Measurements from ENCODE around the gene RFNG. TPM values are rescaled to one million over a fixed set of nuclear protein-coding genes. Genes with fewer than 3 reads are reported as not detected.

RFNG gene
- total and polyA plus RNA-seq, 2 of the 13 experiments (the other 11 are each of a cell fraction or from before 2014, with no cell fraction given) = 61.4 to 64.0 TPM

DNA sequence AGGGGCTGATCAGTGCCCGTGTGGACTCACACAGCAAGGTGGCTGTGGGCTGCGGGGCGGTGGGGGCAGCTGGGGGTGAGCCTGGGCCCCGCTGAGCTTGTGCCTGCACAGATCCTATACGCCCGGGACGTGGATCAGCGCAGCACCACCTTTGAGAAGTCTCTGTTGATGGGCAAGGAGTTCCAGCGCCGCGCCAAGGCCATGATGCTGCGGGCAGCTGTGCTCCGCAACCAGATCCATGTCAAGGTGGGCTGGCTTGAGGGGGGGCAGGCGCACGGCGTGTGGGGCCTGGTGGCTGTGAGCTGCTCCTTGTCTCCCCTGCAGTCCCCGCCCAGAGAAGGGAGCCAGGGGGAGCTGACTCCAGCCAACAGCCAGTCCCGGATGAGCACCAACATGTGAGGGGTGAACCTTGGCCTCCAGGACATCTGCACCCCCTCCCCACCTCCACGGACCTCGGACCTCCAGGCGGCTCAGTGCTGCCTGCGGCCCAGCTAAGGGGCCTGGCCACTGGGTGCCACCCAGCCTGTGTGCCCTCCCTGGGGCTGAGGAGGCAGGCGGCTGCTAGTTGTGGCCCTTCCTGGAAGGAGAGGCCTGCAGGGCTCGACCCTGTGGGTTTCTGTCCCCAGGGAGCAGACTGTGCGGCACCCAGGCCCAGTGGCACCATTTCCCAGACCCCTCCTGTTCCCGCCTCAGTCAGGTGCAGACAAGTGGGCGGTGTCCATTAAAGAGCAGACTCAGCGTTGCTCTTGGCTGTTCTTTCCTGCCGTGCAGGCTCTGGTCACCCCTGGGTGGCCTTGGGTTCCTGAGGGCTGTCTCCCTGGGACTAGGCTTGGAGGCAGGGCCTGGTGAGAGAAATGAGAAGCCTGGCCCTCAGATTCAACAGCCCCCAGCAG is 5.4 kb upstream of the RFNG start (continued):
- TF ChIP-seq, protein P1, sequence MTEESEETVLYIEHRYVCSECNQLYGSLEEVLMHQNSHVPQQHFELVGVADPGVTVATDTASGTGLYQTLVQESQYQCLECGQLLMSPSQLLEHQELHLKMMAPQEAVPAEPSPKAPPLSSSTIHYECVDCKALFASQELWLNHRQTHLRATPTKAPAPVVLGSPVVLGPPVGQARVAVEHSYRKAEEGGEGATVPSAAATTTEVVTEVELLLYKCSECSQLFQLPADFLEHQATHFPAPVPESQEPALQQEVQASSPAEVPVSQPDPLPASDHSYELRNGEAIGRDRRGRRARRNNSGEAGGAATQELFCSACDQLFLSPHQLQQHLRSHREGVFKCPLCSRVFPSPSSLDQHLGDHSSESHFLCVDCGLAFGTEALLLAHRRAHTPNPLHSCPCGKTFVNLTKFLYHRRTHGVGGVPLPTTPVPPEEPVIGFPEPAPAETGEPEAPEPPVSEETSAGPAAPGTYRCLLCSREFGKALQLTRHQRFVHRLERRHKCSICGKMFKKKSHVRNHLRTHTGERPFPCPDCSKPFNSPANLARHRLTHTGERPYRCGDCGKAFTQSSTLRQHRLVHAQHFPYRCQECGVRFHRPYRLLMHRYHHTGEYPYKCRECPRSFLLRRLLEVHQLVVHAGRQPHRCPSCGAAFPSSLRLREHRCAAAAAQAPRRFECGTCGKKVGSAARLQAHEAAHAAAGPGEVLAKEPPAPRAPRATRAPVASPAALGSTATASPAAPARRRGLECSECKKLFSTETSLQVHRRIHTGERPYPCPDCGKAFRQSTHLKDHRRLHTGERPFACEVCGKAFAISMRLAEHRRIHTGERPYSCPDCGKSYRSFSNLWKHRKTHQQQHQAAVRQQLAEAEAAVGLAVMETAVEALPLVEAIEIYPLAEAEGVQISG (CRISPR knock-in tag; IDR thresholded peaks at IDR 0.05) = peak; percentile 61; the same call in 1 of the 2 replicates
- TF ChIP-seq ZNF775 (CRISPR knock-in tag; IDR thresholded peaks at IDR 0.05; ENCODE audit: borderline replicate concordance) = no peak
- TF ChIP-seq TBL1XR1 (IDR thresholded peaks at IDR 0.05; ENCODE audit: borderline replicate concordance, low read length, partially characterized antibody) = no peak
- TF ChIP-seq, protein P2, sequence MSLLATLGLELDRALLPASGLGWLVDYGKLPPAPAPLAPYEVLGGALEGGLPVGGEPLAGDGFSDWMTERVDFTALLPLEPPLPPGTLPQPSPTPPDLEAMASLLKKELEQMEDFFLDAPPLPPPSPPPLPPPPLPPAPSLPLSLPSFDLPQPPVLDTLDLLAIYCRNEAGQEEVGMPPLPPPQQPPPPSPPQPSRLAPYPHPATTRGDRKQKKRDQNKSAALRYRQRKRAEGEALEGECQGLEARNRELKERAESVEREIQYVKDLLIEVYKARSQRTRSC (CRISPR knock-in tag; IDR thresholded peaks at IDR 0.05; ENCODE audit: low read depth) = 0 out of 2 replicates have a peak, but pooled peaks have one; percentile 67
- TF ChIP-seq, protein P3, sequence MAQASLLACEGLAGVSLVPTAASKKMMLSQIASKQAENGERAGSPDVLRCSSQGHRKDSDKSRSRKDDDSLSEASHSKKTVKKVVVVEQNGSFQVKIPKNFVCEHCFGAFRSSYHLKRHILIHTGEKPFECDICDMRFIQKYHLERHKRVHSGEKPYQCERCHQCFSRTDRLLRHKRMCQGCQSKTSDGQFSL (CRISPR knock-in tag; IDR thresholded peaks at IDR 0.05) = peak; percentile 95
- TF ChIP-seq, protein P4, sequence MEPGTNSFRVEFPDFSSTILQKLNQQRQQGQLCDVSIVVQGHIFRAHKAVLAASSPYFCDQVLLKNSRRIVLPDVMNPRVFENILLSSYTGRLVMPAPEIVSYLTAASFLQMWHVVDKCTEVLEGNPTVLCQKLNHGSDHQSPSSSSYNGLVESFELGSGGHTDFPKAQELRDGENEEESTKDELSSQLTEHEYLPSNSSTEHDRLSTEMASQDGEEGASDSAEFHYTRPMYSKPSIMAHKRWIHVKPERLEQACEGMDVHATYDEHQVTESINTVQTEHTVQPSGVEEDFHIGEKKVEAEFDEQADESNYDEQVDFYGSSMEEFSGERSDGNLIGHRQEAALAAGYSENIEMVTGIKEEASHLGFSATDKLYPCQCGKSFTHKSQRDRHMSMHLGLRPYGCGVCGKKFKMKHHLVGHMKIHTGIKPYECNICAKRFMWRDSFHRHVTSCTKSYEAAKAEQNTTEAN (CRISPR knock-in tag; conservative IDR thresholded peaks at IDR 0.05) = no peak
- no peak; the same call in 1 of the 2 replicates for TF ChIP-seq CENPT (CRISPR knock-in tag; IDR thresholded peaks at IDR 0.05; ENCODE audit: low read depth)
- no peak for TF ChIP-seq ZNF660 (CRISPR knock-in tag; IDR thresholded peaks at IDR 0.05; ENCODE audit: borderline replicate concordance, low read depth)
- TF ChIP-seq PHF8 (CRISPR knock-in tag; IDR thresholded peaks at IDR 0.05) = peak; percentile 58
- no peak for TF ChIP-seq HES4 (CRISPR knock-in tag; IDR thresholded peaks at IDR 0.05; ENCODE audit: borderline replicate concordance)
- no peak for TF ChIP-seq U2AF1 (optimal IDR thresholded peaks at IDR 0.05; ENCODE audit: low read depth, low read length)
- TF ChIP-seq, protein P5, sequence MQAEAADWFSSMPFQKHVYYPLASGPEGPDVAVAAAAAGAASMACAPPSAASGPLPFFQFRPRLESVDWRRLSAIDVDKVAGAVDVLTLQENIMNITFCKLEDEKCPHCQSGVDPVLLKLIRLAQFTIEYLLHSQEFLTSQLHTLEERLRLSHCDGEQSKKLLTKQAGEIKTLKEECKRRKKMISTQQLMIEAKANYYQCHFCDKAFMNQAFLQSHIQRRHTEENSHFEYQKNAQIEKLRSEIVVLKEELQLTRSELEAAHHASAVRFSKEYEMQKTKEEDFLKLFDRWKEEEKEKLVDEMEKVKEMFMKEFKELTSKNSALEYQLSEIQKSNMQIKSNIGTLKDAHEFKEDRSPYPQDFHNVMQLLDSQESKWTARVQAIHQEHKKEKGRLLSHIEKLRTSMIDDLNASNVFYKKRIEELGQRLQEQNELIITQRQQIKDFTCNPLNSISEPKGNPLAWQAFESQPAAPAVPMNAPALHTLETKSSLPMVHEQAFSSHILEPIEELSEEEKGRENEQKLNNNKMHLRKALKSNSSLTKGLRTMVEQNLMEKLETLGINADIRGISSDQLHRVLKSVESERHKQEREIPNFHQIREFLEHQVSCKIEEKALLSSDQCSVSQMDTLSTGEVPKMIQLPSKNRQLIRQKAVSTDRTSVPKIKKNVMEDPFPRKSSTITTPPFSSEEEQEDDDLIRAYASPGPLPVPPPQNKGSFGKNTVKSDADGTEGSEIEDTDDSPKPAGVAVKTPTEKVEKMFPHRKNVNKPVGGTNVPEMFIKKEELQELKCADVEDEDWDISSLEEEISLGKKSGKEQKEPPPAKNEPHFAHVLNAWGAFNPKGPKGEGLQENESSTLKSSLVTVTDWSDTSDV (CRISPR knock-in tag; IDR thresholded peaks at IDR 0.05) = peak; percentile 57; the same call in 1 of the 2 replicates
- TF ChIP-seq JUN (CRISPR knock-in tag; IDR thresholded peaks at IDR 0.05) = peak; percentile 15; the same call in 1 of the 2 replicates
- TF ChIP-seq HMG20B (CRISPR knock-in tag; conservative IDR thresholded peaks at IDR 0.05) = no peak
- no peak for TF ChIP-seq RFX1 (IDR thresholded peaks at IDR 0.05)
- TF ChIP-seq RAD51 (IDR thresholded peaks at IDR 0.05; ENCODE audit: borderline replicate concordance) = no peak
- TF ChIP-seq TRIM24 (CRISPR knock-in tag; IDR thresholded peaks at IDR 0.05) = no peak
- no peak for TF ChIP-seq HOXA5 (CRISPR knock-in tag; IDR thresholded peaks at IDR 0.05)
- TF ChIP-seq FOXP1 (IDR thresholded peaks at IDR 0.05) = no peak
- no peak for TF ChIP-seq FOXP1 (CRISPR knock-in tag; IDR thresholded peaks at IDR 0.05)
- TF ChIP-seq, protein P6, sequence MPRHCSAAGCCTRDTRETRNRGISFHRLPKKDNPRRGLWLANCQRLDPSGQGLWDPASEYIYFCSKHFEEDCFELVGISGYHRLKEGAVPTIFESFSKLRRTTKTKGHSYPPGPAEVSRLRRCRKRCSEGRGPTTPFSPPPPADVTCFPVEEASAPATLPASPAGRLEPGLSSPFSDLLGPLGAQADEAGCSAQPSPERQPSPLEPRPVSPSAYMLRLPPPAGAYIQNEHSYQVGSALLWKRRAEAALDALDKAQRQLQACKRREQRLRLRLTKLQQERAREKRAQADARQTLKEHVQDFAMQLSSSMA (CRISPR knock-in tag; IDR thresholded peaks at IDR 0.05) = 0 out of 2 replicates have a peak, but pooled peaks have one; percentile 84
